T47D (cell line): ENCODE measurements around the gene TRAK2.
A peak's percentile ranks its signal among the peaks of the same experiment; 100 is the strongest.
"Not testable (repeated sequence)": the region's sequence is repeated elsewhere in the genome, so short reads cannot be mapped to it uniquely, and the experiment has no call there.

Experiments
- DNase-seq, 2 experiments: peaks; one replicate each; pipeline versions ENCODE4 v3.0.0 to v3.0.0-alpha.2; 2011 to 2012; ENCODE audit warnings: low read depth in 1 of 2, low spot score in 1 of 2
- JUND ChIP-seq: IDR thresholded peaks from 2 replicates; pipeline ENCODE4 v1.6.1; 2012; ENCODE audit warnings: low read depth
- in situ Hi-C: cut with HindIII; loops from 2 replicates; pipeline ENCODE4 v1.10.0; 2016; ENCODE audit warnings: low sequenced_read_pairs, low pct_unique_long_range_greater_than_20kb

Gene TRAK2

GRCh38 chr2:201465524-201465971, 14.3 kb upstream of the TRAK2 start:
- DNase-seq = no peak

GRCh38 chr2:201464547-201464946, 13.3 kb upstream of the TRAK2 start:
- no peak for TF ChIP-seq JUND
- in situ Hi-C loops = no loop called here
- DNase-seq = no peak

More at GRCh38 chr2:201465524-201465971, 14.3 kb upstream of the TRAK2 start:
- in situ Hi-C loops = no loop called here
- TF ChIP-seq JUND = no peak

- no peak for TF ChIP-seq JUND
- no peak for DNase-seq
- in situ Hi-C loops = no loop called here
Measured at GRCh38 chr2:201460532-201460931, 9.3 kb upstream of the TRAK2 start.

DNA sequence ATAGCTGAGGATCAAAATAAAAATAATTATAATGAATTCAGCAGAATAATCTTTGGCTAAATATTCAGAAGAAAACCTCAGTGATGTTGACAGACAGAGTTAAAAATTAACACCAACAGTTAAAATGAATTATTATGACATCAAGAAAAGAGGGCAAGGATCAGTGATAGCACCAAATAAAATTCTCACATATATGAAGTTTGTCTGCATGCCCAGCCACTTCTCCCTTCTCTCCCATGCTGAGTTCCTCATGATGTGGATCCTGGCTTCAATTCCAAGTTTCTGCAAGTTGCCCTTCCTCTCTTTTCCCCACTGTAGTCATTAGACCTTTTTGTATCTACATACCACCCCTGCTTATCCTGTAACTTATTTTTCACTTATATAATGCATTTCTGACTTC, 7.1 kb upstream of the TRAK2 start:
- in situ Hi-C loops = no loop called here
- no peak for TF ChIP-seq JUND
- DNase-seq = no peak

DNA sequence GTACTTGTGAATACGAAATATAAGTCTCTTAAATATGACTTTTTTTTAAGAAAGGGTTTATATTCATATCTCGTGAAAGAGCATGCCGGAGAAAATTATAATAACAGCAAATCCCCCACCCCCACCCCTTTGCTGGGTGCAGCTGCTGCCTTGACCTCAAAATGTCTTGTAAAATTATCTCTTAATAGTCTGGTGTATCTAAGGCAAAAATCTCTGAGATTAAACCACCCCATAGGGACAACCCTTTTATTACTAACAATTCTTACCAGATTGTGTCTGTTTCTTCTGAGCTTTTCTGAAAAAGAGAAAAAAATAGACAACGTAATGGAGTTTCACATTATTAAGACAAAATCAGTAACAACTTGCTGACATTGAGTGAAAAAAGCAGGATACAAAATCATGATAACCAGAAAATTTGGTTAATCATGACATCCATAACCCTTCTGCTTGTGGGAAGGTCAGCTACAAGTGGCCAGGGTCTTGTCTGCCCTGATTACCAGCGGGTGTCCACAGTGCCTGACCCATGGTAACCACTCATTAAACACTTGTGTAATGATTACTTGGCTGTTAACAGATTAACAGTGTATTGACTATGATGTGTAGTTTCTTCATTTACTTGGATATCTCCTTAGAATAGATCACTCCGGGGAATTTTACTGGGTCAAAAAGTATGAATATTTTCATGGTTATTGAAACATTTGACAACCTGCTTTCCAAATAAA, 1.8 kb upstream of the TRAK2 start:
- in situ Hi-C loops = no loop called here

DNA sequence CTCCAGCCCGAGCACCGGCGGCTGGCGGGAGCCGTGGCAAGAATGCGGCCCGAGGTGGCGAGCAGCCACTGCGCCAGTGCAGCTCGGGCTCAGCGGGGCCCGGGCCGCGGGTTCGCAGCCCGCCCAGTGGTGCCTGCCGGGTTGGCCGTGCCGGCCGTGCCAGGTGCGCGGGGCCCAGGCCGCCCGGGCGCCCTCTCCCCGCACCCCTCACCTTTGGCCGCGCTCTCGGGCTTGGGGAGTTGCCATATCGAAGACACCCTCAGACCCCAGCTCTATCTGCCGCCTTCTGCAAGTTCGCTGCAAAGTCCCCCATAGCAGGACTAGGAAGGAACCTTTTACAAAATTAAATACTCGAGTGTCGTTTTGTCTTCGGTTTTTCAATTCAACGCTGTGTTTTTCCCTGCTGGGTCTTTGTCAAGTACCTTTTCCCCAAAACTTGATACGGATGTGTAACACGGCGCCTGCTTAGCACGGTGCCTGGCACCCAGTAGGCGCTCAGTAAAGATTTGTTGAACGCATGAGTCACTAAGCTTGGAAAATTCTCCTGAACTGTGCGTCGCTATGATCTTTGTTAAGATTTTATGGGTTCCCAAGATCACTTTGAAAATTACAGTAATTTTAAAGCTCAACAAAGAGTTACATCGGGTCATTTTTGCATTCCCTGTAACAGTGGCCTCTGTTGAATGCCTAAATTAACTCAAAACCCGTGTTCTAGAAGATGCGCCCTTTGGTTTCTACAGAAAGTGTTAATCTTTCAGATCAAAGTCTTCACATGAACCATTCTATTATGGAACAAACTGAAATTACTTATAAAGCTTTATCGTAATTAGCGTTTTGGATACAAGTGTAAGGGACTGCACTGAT, 1.0 kb upstream of the TRAK2 start:
- in situ Hi-C loops = no loop called here
- DNase-seq = no peak
- TF ChIP-seq JUND = no peak

More for the DNA sequence above, 1.8 kb upstream of the TRAK2 start:
- TF ChIP-seq JUND = no peak
- DNase-seq = no peak

DNA sequence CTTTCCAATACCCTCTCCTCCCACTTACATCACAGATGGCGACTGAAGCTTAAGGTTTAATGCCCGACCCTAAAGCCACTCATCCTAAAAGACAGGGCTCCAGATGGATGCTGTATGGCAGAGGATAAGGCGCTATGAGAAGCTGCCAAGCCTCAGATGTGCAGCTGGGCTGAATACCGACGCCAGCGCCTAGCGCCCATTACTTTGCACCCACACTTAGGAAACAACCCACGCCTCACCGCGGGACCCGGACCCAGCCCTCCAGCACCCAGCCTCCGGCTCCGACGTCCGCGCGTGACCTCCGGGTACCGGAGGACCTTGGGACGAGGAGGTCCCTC, 335 bp downstream of the TRAK2 start:
- no peak for TF ChIP-seq JUND
- DNase-seq = peak; percentile 9 to 11
- in situ Hi-C loops = no loop called here

GRCh38 chr2:201448701-201449100, 2.6 kb downstream of the TRAK2 start:
- in situ Hi-C loops = no loop called here
- DNase-seq = no peak
- no peak for TF ChIP-seq JUND

DNA sequence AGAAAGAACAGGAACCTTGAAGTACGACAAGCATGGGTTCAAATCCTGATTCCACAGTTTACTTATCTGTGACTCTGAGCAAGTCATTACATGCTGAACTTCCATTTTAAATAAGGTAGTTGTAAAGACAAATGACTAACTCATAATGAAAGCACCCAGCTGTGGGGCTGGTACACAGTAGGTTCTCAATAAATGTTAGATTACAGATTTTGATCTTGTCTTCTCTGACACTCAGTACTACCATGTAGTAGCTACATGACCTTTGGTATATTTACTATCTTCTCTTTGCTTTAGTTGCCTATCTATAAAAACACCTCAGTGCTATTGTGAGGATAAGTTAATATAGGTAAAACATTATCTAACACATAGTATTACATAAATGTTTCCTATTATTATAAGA, 3.2 kb downstream of the TRAK2 start:
- TF ChIP-seq JUND = no peak
- no peak for DNase-seq
- in situ Hi-C loops = no loop called here

- in situ Hi-C loops = no loop called here
- no peak for TF ChIP-seq JUND
- DNase-seq = no peak
Measured at GRCh38 chr2:201447086-201447485, 4.2 kb downstream of the TRAK2 start.

DNA sequence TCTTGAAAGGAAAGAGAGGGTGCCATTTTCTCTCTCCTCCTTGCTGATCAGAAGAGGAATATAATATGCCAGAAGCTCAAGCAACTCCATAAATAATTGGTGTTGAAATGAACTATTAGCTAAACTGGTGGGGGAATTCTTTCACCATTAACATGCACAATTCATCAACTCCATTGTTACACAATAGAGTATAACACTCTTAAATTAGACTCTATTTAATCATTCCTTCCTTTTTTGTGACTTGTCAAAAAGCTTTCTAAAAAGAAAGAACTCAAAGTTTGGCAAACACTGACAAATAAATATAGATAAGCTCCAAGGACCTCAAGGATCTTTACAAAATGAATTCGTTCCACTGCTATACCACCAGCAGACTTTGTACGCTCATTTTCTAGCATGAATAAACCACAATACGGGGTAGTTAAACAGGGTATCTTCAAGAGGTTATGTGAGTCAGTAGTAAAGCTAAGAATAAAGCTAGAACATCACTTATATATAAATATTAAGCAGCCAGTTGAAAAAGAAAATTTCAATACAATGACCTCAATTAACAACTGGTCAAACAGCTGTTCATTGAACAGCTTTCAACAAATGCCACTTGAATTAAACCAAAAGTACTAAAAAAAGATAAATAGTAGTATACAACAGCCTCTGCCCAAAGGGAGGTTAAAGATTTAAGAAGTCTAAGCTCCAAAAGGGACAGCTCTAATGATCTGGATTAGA, 6.4 kb downstream of the TRAK2 start:
- no peak for TF ChIP-seq JUND
- no peak for DNase-seq
- in situ Hi-C loops = no loop called here

DNA sequence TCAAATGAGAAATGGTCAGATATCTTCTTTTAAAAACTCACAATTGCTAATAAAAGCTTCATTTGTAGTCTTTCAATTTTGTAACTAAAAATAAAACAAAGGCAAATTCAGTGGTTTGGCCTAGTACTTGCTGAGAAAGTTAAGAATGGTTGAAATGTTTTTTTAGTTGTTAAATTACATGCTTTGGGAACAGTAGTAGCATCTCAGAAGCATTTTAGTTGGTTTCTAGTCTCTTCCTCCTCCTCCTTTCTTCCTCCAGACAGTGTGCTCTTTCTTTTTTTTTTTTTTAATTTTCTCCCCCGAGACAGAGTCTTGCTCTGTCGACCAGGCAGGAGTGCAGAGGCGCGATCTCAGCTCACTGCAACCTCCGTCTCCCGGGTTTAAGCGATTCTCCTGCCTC, 9.8 kb downstream of the TRAK2 start:
- in situ Hi-C loops = no loop called here
- no peak for DNase-seq
- no peak for TF ChIP-seq JUND

GRCh38 chr2:201440182-201440581, 11.1 kb downstream of the TRAK2 start:
- in situ Hi-C loops = no loop called here
- DNase-seq = peak in 1 of 2 experiments; percentile 25
- no peak for TF ChIP-seq JUND

DNA sequence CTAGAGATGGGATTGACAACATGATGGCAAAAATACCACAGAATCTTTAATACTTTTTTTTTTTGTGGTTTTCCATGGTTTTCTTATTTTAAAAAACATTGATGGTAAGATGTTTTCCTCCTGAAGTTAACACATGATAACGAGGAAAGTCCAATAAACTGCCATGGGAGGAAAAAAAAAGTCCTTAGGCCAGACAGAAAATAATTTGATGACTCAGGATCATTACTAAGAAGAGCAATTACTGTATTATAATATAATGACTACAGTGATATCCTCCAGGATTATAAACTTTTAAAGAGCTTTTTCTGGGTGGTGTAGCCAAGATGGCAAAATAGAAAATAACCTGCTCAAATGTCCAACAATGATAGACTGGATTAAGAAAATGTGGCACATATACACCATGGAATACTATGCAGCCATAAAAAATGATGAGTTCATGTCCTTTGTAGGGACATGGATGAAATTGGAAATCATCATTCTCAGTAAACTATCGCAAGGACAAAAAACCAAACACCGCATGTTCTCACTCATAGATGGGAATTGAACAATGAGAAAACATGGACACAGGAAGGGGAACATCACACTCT, 11.8 kb downstream of the TRAK2 start:
- in situ Hi-C loops, DNase-seq: not testable (repeated sequence)
